Occipital lobe (tissue), 2 donors: Measurements from ENCODE around the gene CCDC33. TPM values are rescaled to one million over a fixed set of nuclear protein-coding genes. Genes with fewer than 3 reads are reported as not detected.

Source experiments
- DNase-seq: peaks from one replicate; lab custom pipeline; 2025; lab: John Stamatoyannopoulos, UW
- total RNA-seq: library from RNA; depleted of rRNA; stranded (reverse); fragments of >200 nt; gene quantifications from one replicate; pipeline ENCODE4 v1.2.3, GENCODE V29; 2014

CCDC33 gene
- total RNA-seq, 1 donor from 2014 or later, result not detected

GRCh38 chr15:74281147-74282133 lies 45.3 kb downstream of the CCDC33 start:
- no peak for DNase-seq

DNA sequence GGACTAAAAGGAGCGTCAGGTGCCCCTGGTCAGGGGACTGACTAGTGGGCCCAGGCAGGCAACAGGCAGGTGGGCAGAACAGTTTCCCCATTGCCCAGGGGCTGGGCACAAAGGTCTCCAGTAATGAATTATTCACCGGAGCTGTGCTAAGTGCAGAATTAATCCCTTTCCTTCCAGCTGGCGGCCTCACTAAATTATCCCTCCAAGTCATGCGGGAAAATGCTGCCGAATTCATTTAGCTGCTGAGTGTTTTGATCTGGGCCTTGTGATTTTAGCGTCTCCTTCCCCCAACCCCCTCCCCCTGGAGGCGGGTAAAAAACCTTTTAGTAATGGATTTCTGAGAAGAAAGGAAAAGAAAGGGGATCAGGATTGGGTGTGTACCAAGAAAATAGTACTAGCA lies 47.2 kb downstream of the CCDC33 start:
- no peak for DNase-seq

GRCh38 chr15:74289671-74290070 lies 53.5 kb downstream of the CCDC33 start:
- no peak for DNase-seq

DNA sequence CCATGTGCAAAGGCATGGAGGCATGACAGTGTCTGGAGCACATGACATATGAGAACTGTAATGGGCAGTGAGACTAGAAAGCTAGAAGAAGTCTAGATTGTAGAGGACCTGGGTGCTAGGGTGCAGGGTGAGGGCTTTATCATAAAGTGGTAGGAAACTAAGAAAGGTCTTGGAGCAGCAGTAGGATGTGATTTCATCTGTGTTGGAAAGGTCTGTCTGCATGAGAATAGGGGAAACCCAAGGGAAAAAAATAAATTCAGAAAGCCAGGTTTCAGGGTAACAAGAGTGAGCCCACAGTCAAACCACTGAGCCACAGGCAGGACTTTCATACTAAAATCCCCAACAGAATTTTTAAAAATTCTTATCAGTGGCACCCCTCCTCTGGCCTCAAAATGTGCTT lies 54.5 kb downstream of the CCDC33 start:
- DNase-seq, result no peak

DNA sequence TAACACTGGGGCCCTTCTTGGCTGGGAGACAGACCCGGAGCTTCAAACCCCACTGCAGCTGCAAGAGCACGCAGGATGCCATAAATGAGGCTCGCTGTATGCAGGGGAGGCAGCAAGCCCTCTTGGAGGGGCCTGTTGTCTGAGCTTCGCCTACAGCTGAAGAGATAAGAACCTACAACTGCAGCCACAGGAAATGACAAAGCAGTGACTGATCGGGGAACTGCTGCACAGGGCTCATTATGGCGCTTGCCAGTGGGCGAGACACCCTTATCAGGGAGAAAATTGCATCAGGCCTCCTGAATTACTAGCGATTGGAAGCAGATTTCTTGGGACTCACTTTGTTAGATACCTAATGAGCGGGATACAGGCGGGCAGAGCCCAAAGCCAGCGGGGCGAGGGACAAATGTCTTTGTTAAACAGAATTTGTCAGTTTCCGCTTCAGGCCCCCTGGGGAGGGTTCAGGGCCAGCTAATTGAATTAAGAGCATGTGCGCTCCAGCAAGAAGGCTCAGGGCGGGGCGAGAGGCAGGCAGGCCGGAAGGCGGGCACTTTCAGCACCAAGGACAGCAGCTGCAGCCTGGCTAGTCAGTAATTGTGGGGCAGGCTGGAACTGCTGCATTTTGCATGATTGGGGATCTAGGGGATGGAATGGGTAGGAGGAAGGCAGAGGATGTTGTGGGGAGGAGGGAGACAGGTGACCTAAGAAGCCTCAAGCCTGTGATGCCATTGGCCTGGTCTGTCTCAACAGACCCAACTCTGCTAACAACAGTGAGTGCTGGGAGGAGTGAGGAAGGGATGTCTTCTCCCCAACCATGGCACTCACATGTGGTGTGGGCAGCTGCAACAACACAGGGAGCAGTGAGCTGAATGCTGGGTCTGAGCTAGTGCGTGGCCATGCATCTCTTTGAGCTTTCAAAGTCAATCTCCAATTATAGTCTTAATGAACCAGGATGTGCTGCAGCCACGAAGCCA lies 55.3 kb downstream of the CCDC33 start:
- peak; percentile 14 for DNase-seq

DNA sequence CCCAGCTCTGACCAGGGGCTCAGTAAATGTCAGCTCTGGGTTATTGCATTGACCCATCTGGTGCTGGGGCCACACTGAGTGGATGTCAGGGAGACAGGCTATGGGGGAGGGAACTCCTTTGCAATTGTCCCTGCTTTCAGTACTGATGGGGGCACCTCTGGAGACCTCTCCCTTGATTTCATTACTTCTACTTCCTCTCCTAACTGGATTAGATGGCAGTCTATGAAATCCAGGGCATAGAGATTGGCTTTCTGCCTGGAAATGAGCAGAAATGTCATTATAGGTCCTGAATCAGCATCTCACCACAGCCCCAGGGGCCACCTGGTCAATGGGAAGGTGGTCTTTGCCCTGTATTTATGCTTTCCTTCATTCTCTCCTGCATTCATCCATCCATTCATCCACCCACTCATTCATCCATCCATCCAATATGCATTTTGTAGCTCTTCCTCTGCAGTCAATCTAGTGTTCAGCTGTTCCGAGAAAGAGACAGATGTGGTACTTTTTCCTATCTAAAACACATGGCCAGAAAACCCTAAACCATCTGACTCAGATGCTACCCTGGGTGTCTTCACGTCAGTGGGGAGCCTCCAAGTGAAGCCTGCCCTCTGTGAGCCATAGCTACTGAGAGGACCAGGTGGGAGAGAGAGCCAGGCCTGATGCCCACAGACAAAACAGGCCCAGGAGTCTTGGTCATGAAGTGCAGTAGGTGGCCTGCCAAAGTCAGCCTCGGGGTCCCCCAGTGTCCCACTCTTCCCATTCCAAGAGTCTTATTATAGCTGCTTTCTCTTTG lies 57.1 kb downstream of the CCDC33 start:
- DNase-seq, result no peak

DNA sequence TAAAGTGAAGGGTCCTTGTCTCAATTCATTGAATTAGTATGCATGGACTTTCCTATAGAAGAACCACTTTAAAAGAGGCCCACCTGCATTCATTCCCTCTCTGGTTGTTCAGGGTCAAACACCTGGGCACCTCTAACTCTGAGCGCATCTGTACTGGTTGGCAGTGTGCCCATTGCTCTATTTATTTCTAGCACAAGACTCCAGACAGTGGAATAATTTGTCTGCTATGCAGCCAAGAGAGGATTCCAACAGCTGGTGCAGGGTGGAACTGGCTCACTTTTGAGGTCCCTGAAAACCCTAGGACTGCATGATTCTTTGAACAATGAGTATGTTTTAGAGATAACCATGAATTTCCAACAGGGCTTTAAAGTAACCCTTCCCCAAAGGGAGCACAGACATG lies 57.9 kb downstream of the CCDC33 start:
- DNase-seq, result no peak

- DNase-seq, result no peak
Observed at GRCh38 chr15:74295800-74296199, 59.7 kb downstream of the CCDC33 start.

- no peak for DNase-seq
Observed at GRCh38 chr15:74297887-74298286, 61.8 kb downstream of the CCDC33 start.

- no peak for DNase-seq
Observed at GRCh38 chr15:74300057-74300795, 64.1 kb downstream of the CCDC33 start.

GRCh38 chr15:74301583-74302361 lies 65.6 kb downstream of the CCDC33 start:
- no peak for DNase-seq

DNA sequence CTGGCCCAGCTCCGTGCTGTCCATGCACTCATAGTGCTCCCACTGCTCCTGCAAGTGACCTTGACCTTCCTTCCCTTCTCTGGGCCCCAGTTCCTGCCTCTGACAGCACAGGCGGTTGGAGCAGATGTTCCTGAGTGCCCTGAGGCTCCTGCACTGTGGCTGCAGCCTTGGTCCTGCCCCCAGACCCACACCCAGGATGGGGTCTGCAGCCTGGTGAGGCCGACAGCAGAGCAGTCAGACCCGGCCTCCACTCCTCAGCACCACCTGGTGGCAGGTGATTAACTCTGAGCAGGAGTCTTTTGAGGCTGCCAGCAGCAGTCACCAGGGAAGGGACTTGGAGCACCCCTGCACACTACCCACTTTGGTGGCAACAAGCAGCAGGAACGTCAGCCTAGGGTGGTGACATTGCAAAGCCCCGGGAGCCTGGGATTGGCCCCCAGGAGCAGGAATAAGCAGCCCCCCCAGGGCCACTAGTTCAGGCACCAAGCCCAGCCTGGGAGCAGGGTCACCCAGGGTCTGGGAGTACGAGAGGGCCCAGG lies 66.8 kb downstream of the CCDC33 start:
- no peak for DNase-seq

- no peak for DNase-seq
Observed at GRCh38 chr15:74303741-74304309, 67.7 kb downstream of the CCDC33 start.

- DNase-seq, result no peak
Observed at GRCh38 chr15:74304431-74304830, 68.3 kb downstream of the CCDC33 start.

DNA sequence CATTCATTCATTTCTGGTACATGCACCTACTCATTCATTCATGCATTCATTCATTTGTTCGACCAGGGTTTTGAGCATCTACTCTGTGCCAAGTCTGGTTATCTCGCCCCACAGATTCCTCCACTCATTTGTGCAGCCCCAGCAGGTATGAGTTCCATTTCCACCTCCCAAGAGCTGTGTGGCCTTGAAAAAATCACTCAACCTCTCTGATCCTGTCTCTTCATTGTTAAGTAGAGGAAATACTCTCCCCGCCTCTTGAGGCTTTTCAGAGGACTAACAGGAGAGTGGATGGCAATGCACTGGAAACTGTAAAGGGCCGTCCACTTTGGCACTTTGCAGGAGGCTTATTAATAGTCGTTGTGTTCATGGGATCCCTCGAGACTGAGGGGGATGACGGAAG lies 69.6 kb downstream of the CCDC33 start:
- no peak for DNase-seq

- DNase-seq, result no peak
Observed at GRCh38 chr15:74306781-74307217, 70.7 kb downstream of the CCDC33 start.

DNA sequence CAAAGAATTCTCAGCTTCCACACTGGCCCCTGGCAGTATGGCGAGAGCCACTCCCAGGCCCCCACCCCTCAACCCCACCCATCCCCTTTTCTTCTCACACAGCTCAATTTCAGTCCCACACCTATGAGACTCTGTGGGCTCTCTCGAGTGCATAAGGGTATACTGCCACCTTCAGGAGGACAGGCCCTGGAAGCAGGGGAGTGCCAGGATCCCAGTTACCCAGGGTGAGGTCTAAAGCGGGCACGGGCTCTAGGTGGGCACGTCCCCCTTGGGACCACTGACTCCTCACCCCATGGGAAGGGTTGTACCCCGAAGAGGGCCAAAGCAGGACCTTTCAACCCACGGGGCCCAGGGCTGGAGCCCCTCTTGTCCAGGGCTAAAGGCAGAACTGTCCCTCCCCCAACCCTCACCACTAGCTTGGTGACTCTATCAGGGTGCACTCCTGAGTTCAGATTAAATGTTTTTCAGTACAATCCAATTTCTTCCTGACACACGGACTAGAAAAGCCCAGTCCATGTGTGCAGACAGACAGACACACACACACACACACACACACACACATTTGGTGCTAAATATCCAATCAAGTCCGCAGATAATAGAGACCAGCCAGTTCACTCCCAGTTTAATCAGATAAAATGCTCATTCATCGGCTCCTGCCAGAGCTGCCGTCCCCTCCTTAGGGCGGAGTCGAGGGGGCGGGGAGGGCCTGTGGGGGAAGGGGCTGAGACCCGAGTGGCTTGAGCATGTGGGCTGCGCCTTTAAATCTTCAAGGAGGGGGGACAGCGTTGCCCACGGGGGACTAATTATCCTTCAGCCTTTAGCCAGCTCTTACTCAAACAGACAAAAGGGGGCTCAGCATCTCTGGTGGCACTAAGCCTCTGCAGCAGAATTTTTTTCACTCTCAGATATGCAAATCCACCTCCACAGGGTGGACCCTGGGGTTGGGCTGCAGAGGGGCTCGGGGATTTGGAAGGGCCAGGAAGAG lies 72.0 kb downstream of the CCDC33 start:
- DNase-seq, result peak; percentile 17
